Neuronal stem cell (in vitro differentiated cells): ENCODE results near the gene TOR3A.

Experiments
- DNase-seq: peaks from one replicate; pipeline ENCODE4 v3.0.0-alpha.2; 2013; ENCODE audit warnings: low spot score
- H2AFZ ChIP-seq: one replicate; pipeline ENCODE4 v1.6.1; 2013; ENCODE audit warnings: mild to moderate bottlenecking, low read length, inconsistent platforms
- H2AK5ac ChIP-seq: 2 replicates; pipeline ENCODE4 v1.6.1; 2013; ENCODE audit warnings: low read depth, mild to moderate bottlenecking, inconsistent platforms, low read length, moderate library complexity, mixed read lengths
- H2BK120ac ChIP-seq: 2 replicates; pipeline ENCODE4 v1.6.1; 2013; ENCODE audit warnings: low read depth, mild to moderate bottlenecking, inconsistent platforms, low read length, moderate library complexity, mixed read lengths
- H2BK12ac ChIP-seq: one replicate; pipeline ENCODE4 v1.6.1; 2013; ENCODE audit warnings: low read length, inconsistent platforms
- H2BK15ac ChIP-seq: 2 replicates; pipeline ENCODE4 v1.6.1; 2013; ENCODE audit warnings: mild to moderate bottlenecking, low read length, inconsistent platforms, mixed read lengths
- H2BK5ac ChIP-seq: one replicate; pipeline ENCODE4 v1.6.1; 2013; ENCODE audit warnings: inconsistent platforms, mild to moderate bottlenecking, low read length, moderate library complexity
- H3K14ac ChIP-seq: one replicate; pipeline ENCODE4 v1.6.1; 2013; ENCODE audit warnings: low read length, inconsistent platforms
- H3K18ac ChIP-seq: 2 replicates; pipeline ENCODE4 v1.6.1; 2013; ENCODE audit warnings: low read length, inconsistent platforms
- H3K23ac ChIP-seq: 2 replicates; pipeline ENCODE4 v1.6.1; 2013; ENCODE audit warnings: low read depth, mild to moderate bottlenecking, mixed read lengths, low read length, inconsistent platforms; ENCODE audit not compliant: poor library complexity
- H3K27ac ChIP-seq: replicated peaks from 3 replicates; pipeline ENCODE4 v1.5.1; 2013; ENCODE audit warnings: low read length, inconsistent platforms
- H3K27me3 ChIP-seq, 3 experiments: 2 replicates each; pipeline ENCODE4 v1.6.1; 2013; ENCODE audit warnings: low read length in 3 of 3, mild to moderate bottlenecking in 2 of 3, inconsistent platforms in 1 of 3, low read depth in 1 of 3, mixed read lengths in 1 of 3, moderate library complexity in 1 of 3; ENCODE audit not compliant: control insufficient read depth in 3 of 3, insufficient read depth in 3 of 3
- H3K36me3 ChIP-seq, 2 donors: replicated peaks in 1 of 2; 2 replicates each; pipeline ENCODE4 v1.6.1; 2013; ENCODE audit warnings: low read length in 2 of 2; ENCODE audit not compliant: control insufficient read depth in 2 of 2, insufficient read depth in 2 of 2
- H3K4ac ChIP-seq: 2 replicates; pipeline ENCODE4 v1.6.1; 2013; ENCODE audit warnings: inconsistent platforms, mild to moderate bottlenecking, low read length, moderate library complexity
- H3K4me1 ChIP-seq, 2 donors: 1 replicate in 1 of 2; 2 replicates in 1 of 2; pipeline ENCODE4 v1.6.1; 2013; ENCODE audit warnings: low read length in 2 of 2, low read depth in 1 of 2; ENCODE audit not compliant: control insufficient read depth in 2 of 2, insufficient read depth in 1 of 2
- H3K4me2 ChIP-seq: one replicate; pipeline ENCODE4 v1.6.1; 2013; ENCODE audit warnings: mild to moderate bottlenecking, low read length, inconsistent platforms; ENCODE audit not compliant: insufficient read depth, poor library complexity, severe bottlenecking
- H3K4me3 ChIP-seq, 2 donors: 2 replicates each; pipeline ENCODE4 v1.5.1; 2013; ENCODE audit warnings: low read length in 2 of 2, mild to moderate bottlenecking in 2 of 2, inconsistent platforms in 1 of 2, moderate library complexity in 1 of 2
- H3K79me1 ChIP-seq: one replicate; pipeline ENCODE4 v1.6.1; 2013; ENCODE audit warnings: low read depth, mild to moderate bottlenecking, inconsistent platforms, low read length, moderate library complexity
- H3K9ac ChIP-seq: one replicate; pipeline ENCODE4 v1.6.1; 2013; ENCODE audit warnings: mild to moderate bottlenecking, low read depth, low read length, inconsistent platforms; ENCODE audit not compliant: poor library complexity
- H3K9me3 ChIP-seq, 2 donors: replicated peaks in 1 of 2; 2 replicates each; pipeline versions ENCODE3 to v1.6.1; 2013; ENCODE audit warnings: low read length in 2 of 2, mild to moderate bottlenecking in 2 of 2, inconsistent platforms in 1 of 2, low read depth in 1 of 2, mixed read lengths in 1 of 2, moderate library complexity in 1 of 2; ENCODE audit not compliant: control insufficient read depth in 2 of 2, insufficient read depth in 1 of 2
- H4K8ac ChIP-seq: one replicate; pipeline ENCODE4 v1.6.1; 2013; ENCODE audit warnings: low read depth, mild to moderate bottlenecking, inconsistent platforms, low read length, moderate library complexity
- H4K91ac ChIP-seq: one replicate; pipeline ENCODE4 v1.6.1; 2013; ENCODE audit warnings: low read length, low read depth, mild to moderate bottlenecking, inconsistent platforms; ENCODE audit not compliant: poor library complexity
- WGBS, 2 donors: extraction: QIAGEN DNeasy Blood & Tissue Kit; methylation state at CpG; one replicate each; pipeline ENCODE4 v1.1.7; 2013; ENCODE audit warnings: missing lambda C conversion rate in 2 of 2, mixed read lengths in 1 of 2; ENCODE audit not compliant: insufficient read length in 2 of 2, insufficient replicate concordance in 1 of 2; ENCODE audit errors: extremely low coverage in 2 of 2; 5-methylcytosine and 5-hydroxymethylcytosine counted together

TOR3A gene

DNA sequence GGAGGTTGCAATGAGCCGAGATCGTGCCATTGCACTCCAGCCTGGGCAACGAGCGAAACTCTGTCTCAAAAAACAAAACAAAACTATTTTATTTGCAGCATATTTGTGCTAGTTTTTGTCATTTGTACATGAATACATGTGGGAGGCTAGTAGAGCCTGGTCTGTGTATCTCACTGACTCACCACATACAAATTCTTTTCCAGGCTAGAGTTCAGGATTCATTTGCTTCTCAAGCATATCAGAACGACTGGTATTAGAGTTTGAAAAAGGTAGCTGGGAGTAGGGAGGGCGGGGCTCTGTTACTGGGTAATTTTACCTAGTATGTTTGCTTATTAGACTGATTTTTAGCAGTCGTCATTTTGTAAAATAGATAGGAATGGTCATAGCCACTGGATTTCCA lies 4.5 kb upstream of the TOR3A start:
- H4K91ac ChIP-seq: no peak overlapping the region
- no peak overlapping the region for H4K8ac ChIP-seq
- no peak overlapping the region for H3K18ac ChIP-seq
- H2BK15ac ChIP-seq: no peak overlapping the region
- H3K9me3 ChIP-seq: no peaks in the 10 kb centered on the region
- H3K36me3 ChIP-seq: peaks cover 2 to 30% of the 10 kb centered on the region in 2 donors
- no CpG with 5 or more reads among the region's 7 CpGs for WGBS, 2 donors
- H3K4me3 ChIP-seq: no peak overlapping the region
- no peak overlapping the region for H2BK12ac ChIP-seq
- H2AFZ ChIP-seq: no peak overlapping the region
- H2AK5ac ChIP-seq: no peak overlapping the region
- no peak for DNase-seq
- H2BK5ac ChIP-seq: no peak overlapping the region
- H3K14ac ChIP-seq: no peak overlapping the region
- H3K4me1 ChIP-seq: peaks cover 5 to 6% of the 10 kb centered on the region in 2 donors
- no peak overlapping the region for H3K9ac ChIP-seq
- H3K27ac ChIP-seq: no peak overlapping the region
- no peak overlapping the region for H2BK120ac ChIP-seq
- no peaks in the 10 kb centered on the region for H3K79me1 ChIP-seq
- no peak overlapping the region for H3K4ac ChIP-seq
- H3K23ac ChIP-seq: no peak overlapping the region
- H3K27me3 ChIP-seq: no peaks in the 10 kb centered on the region
- no peak overlapping the region for H3K4me2 ChIP-seq

DNA sequence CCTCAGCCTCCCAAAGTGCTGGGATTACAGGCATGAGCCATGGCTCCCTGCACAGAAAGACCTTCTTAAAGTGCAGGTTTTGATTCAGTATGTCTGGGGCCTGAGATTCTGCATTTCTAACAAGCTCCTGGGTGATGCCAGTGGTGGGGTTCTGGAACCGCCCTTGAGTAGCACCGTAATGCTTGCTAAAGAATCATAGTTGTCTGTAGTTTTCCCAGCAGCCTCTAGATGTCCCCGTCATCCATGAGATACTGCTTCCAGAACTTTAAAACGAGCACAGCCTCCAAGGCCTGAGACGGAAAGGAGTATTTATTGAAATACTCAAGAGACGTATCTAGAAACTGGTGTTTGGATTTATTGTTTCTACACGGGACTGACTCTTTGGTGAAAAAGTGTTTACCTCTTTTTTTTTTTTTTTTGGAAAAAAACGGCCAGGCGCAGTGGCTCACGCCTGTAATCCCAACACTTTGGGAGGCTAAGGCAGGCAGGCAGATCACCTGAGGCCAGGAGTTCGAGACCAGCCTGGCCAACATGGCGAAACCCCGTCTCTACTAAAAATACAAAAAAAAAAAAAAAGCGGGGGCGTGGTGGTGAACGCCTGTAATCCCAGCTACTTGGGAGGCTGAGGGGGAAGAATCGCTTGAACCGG lies 2.6 kb upstream of the TOR3A start:
- no peak overlapping the region for H3K4ac ChIP-seq
- H2AFZ ChIP-seq: no peak overlapping the region
- peaks cover 6 to 11% of the 10 kb centered on the region in 2 donors for H3K4me1 ChIP-seq
- H3K36me3 ChIP-seq: peaks cover 2 to 13% of the 10 kb centered on the region in 2 donors
- no peak overlapping the region for H3K9ac ChIP-seq
- H2BK5ac ChIP-seq: no peak overlapping the region
- no peak overlapping the region for H3K14ac ChIP-seq
- H3K4me2 ChIP-seq: no peak overlapping the region
- H4K8ac ChIP-seq: no peak overlapping the region
- H2AK5ac ChIP-seq: no peak overlapping the region
- H2BK15ac ChIP-seq: no peak overlapping the region
- H3K27ac ChIP-seq: no peak overlapping the region
- H3K79me1 ChIP-seq: peaks cover 1% of the 10 kb centered on the region
- no peak overlapping the region for H4K91ac ChIP-seq
- no CpG with 5 or more reads among the region's 18 CpGs for WGBS, 2 donors
- DNase-seq: peak; percentile 49
- H3K18ac ChIP-seq: no peak overlapping the region
- peaks cover 0 to 6% (median 0%) of the 10 kb centered on the region in 3 experiments for H3K27me3 ChIP-seq
- no peak overlapping the region for H2BK120ac ChIP-seq
- H2BK12ac ChIP-seq: no peak overlapping the region
- no peaks in the 10 kb centered on the region for H3K9me3 ChIP-seq
- H3K4me3 ChIP-seq: no peak overlapping the region
- H3K23ac ChIP-seq: no peak overlapping the region

DNA sequence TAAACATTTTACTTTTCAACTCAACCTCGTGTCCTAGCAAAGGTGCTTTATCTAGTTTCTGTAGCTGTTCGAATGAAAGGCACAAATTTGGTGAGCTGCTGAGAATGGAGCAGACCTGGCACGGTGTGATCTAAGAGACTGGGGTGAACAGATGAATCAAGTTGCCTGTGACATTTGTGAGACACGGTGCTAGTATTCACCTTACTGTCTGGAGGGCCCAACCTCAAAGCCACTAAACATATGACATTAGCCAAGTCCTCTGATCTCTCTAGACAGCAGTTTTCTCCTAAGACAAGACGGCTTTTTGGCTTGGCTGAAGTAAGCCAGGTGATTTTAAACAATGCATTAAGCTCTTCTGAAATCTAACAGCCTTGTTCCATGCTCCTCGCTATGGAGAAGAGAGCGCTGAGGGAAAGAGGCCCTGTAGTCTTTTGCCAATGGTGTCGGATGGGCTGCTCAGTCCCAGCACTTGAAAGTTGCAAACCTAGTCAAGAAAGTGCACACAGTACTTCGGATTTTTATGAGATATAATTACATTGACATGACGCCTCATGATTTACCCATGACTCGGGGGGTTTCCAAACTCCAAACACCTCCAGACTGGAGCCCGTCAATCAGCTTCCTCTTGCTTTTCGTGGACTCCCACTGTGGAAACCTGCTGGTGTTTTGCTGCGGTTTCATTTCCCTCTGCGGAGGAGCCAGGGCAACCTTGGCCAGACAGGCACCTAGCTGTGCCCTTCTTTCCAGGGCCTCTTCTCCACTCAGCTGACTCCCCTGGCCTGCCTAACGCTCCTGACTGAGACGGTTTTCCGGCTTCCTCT lies 794 bp upstream of the TOR3A start:
- Histone ChIP-seq H4K8ac (no peak overlapping the region), H2BK120ac (no peak overlapping the region), H2AFZ (peak overlapping the region; percentile 98), H3K14ac (no peak overlapping the region), H3K23ac (peak overlapping the region; percentile 93), H3K9me3 (no peaks in the 10 kb centered on the region), H3K4me1 (peaks cover 6 to 11% of the 10 kb centered on the region in 2 donors), H2BK12ac (no peak overlapping the region), H3K9ac (peak overlapping the region; percentile 70), H3K27ac (no peak overlapping the region), H3K27me3 (peaks cover 0 to 6% (median 0%) of the 10 kb centered on the region in 3 experiments), H3K4ac (no peak overlapping the region), H2BK5ac (no peak overlapping the region), H3K36me3 (peaks cover 2 to 15% of the 10 kb centered on the region in 2 donors), H4K91ac (no peak overlapping the region), H3K4me2 (peak overlapping the region; percentile 73), H3K18ac (peak overlapping the region; percentile 90), H2BK15ac (no peak overlapping the region), H2AK5ac (no peak overlapping the region), H3K79me1 (peaks cover 1% of the 10 kb centered on the region), H3K4me3 (peak overlapping the region; percentile 69 to 82)
- no CpG with 5 or more reads among the region's 18 CpGs for WGBS, 2 donors
- DNase-seq: no peak

DNA sequence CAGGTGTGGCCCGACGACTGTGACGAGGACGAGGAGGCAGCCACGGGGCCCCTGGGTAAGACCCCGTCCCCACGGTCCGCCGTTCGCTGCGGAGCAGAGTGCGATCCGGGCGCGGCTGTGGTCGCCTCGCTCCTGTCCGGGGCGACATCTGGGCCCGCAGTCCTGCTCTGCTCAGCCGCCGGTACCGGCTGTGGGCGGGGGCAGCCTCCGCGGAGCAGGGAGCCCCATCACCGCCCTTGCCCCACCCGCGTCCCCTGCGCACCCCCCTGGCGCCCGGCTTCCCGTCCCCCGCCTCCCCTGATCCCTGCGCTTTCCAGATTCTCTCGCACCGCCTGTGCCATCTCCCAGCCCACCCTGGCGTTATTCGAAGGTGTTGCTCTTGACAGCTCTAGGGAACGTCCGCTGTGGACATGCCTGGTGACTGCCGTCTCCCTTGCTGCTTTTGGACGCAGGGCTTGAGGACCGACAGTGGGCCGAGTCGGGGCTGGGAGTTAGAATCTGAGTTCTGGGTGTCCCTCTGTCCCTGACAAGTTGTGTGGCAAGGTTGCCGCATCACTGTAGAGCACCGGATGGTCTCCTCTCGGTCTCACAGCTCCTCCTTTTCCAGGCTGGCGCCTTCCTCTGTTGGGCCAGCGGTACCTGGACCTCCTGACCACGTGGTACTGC lies 596 bp downstream of the TOR3A start:
- peak; percentile 33 for DNase-seq
- Histone ChIP-seq H3K4me2 (peak overlapping the region; percentile 86), H2AK5ac (no peak overlapping the region), H3K36me3 (peaks cover 2 to 18% of the 10 kb centered on the region in 2 donors), H3K23ac (peak overlapping the region; percentile 93), H4K91ac (no peak overlapping the region), H3K14ac (peak overlapping the region; percentile 95), H3K79me1 (peaks cover 1% of the 10 kb centered on the region), H2BK120ac (no peak overlapping the region), H4K8ac (no peak overlapping the region), H3K4me1 (peaks cover 6 to 11% of the 10 kb centered on the region in 2 donors), H3K27ac (no peak overlapping the region), H2BK12ac (no peak overlapping the region), H3K4ac (no peak overlapping the region), H3K9ac (peak overlapping the region; percentile 98), H2BK5ac (no peak overlapping the region), H3K9me3 (no peaks in the 10 kb centered on the region), H3K18ac (peak overlapping the region; percentile 96), H3K4me3 (peak overlapping the region; percentile 82 to 89), H2BK15ac (no peak overlapping the region), H3K27me3 (peaks cover 0 to 6% (median 0%) of the 10 kb centered on the region in 3 experiments), H2AFZ (peak overlapping the region; percentile 98)
- no CpG with 5 or more reads among the region's 52 CpGs for WGBS, 2 donors
